Measurements from ENCODE around the gene STX10. TPM values are rescaled to one million over a fixed set of nuclear protein-coding genes. Genes with fewer than 3 reads are reported as not detected.

STX10 gene
- total RNA-seq, 1 donor = 86.2 TPM

Other genes with a start within 250 kb of the STX10 start
- 0.27 TPM for gene SYCE2, start 231.1 kb downstream of the STX10 start, total RNA-seq
- 134 TPM for gene FARSA, start 216.7 kb downstream of the STX10 start, total RNA-seq
- 1,092 TPM for gene CALR, start 211.8 kb downstream of the STX10 start, total RNA-seq
- gene RAD23A, start 204.5 kb downstream of the STX10 start, total RNA-seq = 84.3 TPM
- 24.5 TPM for gene GADD45GIP1, start 193.2 kb downstream of the STX10 start, total RNA-seq
- under 0.01 TPM for gene DAND5, start 180.8 kb downstream of the STX10 start, total RNA-seq
- gene NFIX, start 154.9 kb downstream of the STX10 start, total RNA-seq = 23.4 TPM
- gene LYL1, start 47.5 kb downstream of the STX10 start, total RNA-seq = 305 TPM
- 60.9 TPM for gene TRMT1, start 33.6 kb downstream of the STX10 start, total RNA-seq
- 73.5 TPM for gene NACC1, start 32.1 kb downstream of the STX10 start, total RNA-seq
- gene IER2, start within 50 bp of the STX10 start, total RNA-seq = 382 TPM